ENCODE results near the gene SKIC8.

Gene SKIC8

GRCh38 chr15:78316283-78317083, 17.1 kb upstream of the SKIC8 start:
- H3K4me3 ChIP-seq (ENCODE audit: low read length) = no peak overlapping the region
- DNase-seq (ENCODE audit: low read depth) = peak; percentile 34
- TF ChIP-seq, protein P1, sequence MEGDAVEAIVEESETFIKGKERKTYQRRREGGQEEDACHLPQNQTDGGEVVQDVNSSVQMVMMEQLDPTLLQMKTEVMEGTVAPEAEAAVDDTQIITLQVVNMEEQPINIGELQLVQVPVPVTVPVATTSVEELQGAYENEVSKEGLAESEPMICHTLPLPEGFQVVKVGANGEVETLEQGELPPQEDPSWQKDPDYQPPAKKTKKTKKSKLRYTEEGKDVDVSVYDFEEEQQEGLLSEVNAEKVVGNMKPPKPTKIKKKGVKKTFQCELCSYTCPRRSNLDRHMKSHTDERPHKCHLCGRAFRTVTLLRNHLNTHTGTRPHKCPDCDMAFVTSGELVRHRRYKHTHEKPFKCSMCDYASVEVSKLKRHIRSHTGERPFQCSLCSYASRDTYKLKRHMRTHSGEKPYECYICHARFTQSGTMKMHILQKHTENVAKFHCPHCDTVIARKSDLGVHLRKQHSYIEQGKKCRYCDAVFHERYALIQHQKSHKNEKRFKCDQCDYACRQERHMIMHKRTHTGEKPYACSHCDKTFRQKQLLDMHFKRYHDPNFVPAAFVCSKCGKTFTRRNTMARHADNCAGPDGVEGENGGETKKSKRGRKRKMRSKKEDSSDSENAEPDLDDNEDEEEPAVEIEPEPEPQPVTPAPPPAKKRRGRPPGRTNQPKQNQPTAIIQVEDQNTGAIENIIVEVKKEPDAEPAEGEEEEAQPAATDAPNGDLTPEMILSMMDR (IDR thresholded peaks at IDR 0.05; ENCODE audit: insufficient read depth, low read depth, low read length, missing control alignments) = no peak

- peak; percentile 42 for DNase-seq (ENCODE audit: low read depth)
- TF ChIP-seq, protein P1 (IDR thresholded peaks at IDR 0.05; ENCODE audit: insufficient read depth, low read depth, low read length, missing control alignments) = peak; percentile 40
- H3K4me3 ChIP-seq (ENCODE audit: low read length) = no peak overlapping the region
These were observed 16.4 kb upstream of the SKIC8 start for GRCh38 chr15:78315686-78316282.

- TF ChIP-seq, protein P1 (IDR thresholded peaks at IDR 0.05; ENCODE audit: insufficient read depth, low read depth, low read length, missing control alignments) = no peak
- H3K4me3 ChIP-seq (ENCODE audit: low read length) = no peak overlapping the region
- DNase-seq (ENCODE audit: low read depth) = no peak
These were observed 14.8 kb upstream of the SKIC8 start for GRCh38 chr15:78314181-78314581.

- TF ChIP-seq, protein P1 (IDR thresholded peaks at IDR 0.05; ENCODE audit: insufficient read depth, low read depth, low read length, missing control alignments) = no peak
- no peak overlapping the region for H3K4me3 ChIP-seq (ENCODE audit: low read length)
- DNase-seq (ENCODE audit: low read depth) = no peak
These were observed 14.0 kb upstream of the SKIC8 start for GRCh38 chr15:78313383-78313782.

DNA sequence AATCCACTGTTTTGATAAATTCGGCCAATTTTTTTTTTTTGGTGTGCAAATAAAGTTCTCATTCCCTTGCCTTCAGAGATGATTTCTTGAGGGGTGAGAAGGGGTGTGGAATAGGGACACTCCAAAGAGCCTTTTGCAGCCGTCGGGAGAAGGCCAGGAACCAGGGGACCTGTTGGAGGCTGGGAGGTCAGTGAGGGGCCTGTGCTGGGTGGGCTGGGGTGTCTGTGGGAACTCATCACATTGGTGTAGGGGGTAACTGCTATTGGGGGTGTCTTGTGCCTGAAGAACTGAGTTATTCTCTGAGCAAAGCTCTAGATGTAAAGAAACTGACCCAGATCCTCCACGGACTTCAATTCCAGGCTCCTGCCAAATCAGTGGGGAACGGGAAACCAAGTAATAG, 13.5 kb upstream of the SKIC8 start:
- no peak overlapping the region for H3K4me3 ChIP-seq (ENCODE audit: low read length)
- no peak for DNase-seq (ENCODE audit: low read depth)
- TF ChIP-seq, protein P1 (IDR thresholded peaks at IDR 0.05; ENCODE audit: insufficient read depth, low read depth, low read length, missing control alignments) = no peak

DNA sequence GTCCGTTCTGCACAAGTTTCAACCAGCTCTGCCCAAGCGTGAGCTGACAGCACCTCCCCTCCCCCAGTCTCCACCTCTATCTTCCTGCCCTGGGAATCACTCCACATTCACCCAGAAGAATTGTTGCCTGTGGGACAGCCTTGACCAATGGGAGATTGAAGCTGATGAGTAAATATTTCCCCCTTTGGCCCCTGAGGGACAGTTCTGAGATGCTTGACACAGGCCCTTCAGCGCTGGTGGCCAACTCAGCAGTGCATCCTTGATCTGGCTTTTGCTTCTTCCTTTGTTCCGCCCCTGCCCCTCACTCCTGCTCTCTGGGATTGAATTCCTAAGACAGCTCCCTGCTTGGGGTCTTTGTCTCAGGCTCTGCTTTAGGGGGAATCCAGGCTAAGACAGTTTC, 13.1 kb upstream of the SKIC8 start:
- DNase-seq (ENCODE audit: low read depth) = no peak
- no peak overlapping the region for H3K4me3 ChIP-seq (ENCODE audit: low read length)
- TF ChIP-seq, protein P1 (IDR thresholded peaks at IDR 0.05; ENCODE audit: insufficient read depth, low read depth, low read length, missing control alignments) = no peak
